GM12865 (cell line): ENCODE data around the gene CEP350.

Experiments used
- DNase-seq: peaks from one replicate; pipeline ENCODE4 v3.0.0; 2010; ENCODE audit warnings: low read depth
- H3K4me3 ChIP-seq: 2 replicates; pipeline ENCODE4 v1.5.1; 2011; ENCODE audit warnings: mild to moderate bottlenecking, low read depth, low read length, control low read depth
- CTCF ChIP-seq: IDR thresholded peaks from 2 replicates; pipeline ENCODE4 v1.5.1; 2011; ENCODE audit warnings: low read length, control low read depth, low read depth, inconsistent platforms; ENCODE audit not compliant: insufficient read depth; ENCODE audit errors: missing control alignments

CEP350 gene

GRCh38 chr1:179930867-179931266, 23.7 kb upstream of the CEP350 start:
- no peak for TF ChIP-seq CTCF
- DNase-seq, result no peak
- H3K4me3 ChIP-seq, result no peak overlapping the region

- H3K4me3 ChIP-seq, result no peak overlapping the region
- no peak for DNase-seq
- TF ChIP-seq CTCF, result no peak
Measured at GRCh38 chr1:179933219-179933618, 21.4 kb upstream of the CEP350 start.

- no peak overlapping the region for H3K4me3 ChIP-seq
- TF ChIP-seq CTCF, result no peak
- no peak for DNase-seq
Measured at GRCh38 chr1:179935909-179936496, 18.6 kb upstream of the CEP350 start.

GRCh38 chr1:179937668-179938254, 16.8 kb upstream of the CEP350 start:
- TF ChIP-seq CTCF, result no peak
- DNase-seq, result no peak
- H3K4me3 ChIP-seq, result no peak overlapping the region

- no peak for TF ChIP-seq CTCF
- H3K4me3 ChIP-seq, result no peak overlapping the region
- no peak for DNase-seq
Measured at GRCh38 chr1:179938752-179939151, 15.9 kb upstream of the CEP350 start.

- no peak for TF ChIP-seq CTCF
- DNase-seq, result no peak
Measured at GRCh38 chr1:179939941-179940340, 14.7 kb upstream of the CEP350 start.

GRCh38 chr1:179941454-179941853, 13.2 kb upstream of the CEP350 start:
- no peak overlapping the region for H3K4me3 ChIP-seq
- no peak for TF ChIP-seq CTCF
- DNase-seq, result no peak

More at GRCh38 chr1:179939941-179940340, 14.7 kb upstream of the CEP350 start:
- no peak overlapping the region for H3K4me3 ChIP-seq
